HepG2 (cell line): ENCODE data around the gene DNAJC5.

Experiments
- CREB1 ChIP-seq, 2 experiments: fragments of 450-650 bp in 1 of 2; IDR thresholded peaks; 2 replicates each; pipeline ENCODE4 v1.6.1; 2016 to 2017; ENCODE audit warnings: control low read depth in 1 of 2, mild to moderate bottlenecking in 1 of 2, missing compliant biosample characterization in 1 of 2, missing genetic modification characterization in 1 of 2
- EZH2 ChIP-seq: conservative IDR thresholded peaks from 2 replicates; pipeline ENCODE4 v1.6.1; 2012; ENCODE audit warnings: mild to moderate bottlenecking, low read depth, low read length, moderate library complexity
- TAF1 ChIP-seq: sonication (generic); formaldehyde crosslinking; IDR thresholded peaks from 2 replicates; pipeline ENCODE4 v1.4.0; 2020; ENCODE audit warnings: missing genetic modification reagents
- ZNF878 ChIP-seq: sonication (generic); formaldehyde crosslinking; IDR thresholded peaks from 2 replicates; pipeline ENCODE4 v1.8.1; 2023; ENCODE audit warnings: mild to moderate bottlenecking, missing genetic modification reagents, moderate library complexity
- TF ChIP-seq, protein P1 (sequence below): sonication (generic); formaldehyde crosslinking; IDR thresholded peaks from 2 replicates; pipeline ENCODE4 v1.4.0; 2020; ENCODE audit warnings: missing genetic modification reagents, borderline replicate concordance
- TF ChIP-seq, protein P2 (sequence below): sonication (generic); formaldehyde crosslinking; IDR thresholded peaks from 2 replicates; pipeline ENCODE4 v1.5.0; 2020; ENCODE audit warnings: mild to moderate bottlenecking, missing genetic modification reagents, moderate library complexity

DNA sequence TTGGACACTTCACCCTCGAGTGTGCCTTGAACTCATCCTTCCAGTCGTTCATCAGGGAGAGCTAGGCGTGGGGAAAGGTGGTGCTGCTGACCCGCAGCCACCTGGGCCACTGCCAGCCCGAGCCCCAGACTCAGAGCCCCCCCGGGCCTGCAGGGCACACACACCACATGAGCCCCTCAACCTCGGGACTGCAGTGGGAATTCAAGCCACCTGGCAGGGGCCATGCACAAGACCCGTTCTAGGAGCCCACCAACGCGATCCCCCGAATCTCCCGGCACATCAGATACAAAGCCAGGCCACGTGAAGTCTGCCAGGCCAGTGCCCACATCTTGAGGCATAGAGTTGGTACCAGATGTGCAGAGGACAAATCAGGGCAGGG lies 72.0 kb downstream of the DNAJC5 start:
- TF ChIP-seq, protein P1, sequence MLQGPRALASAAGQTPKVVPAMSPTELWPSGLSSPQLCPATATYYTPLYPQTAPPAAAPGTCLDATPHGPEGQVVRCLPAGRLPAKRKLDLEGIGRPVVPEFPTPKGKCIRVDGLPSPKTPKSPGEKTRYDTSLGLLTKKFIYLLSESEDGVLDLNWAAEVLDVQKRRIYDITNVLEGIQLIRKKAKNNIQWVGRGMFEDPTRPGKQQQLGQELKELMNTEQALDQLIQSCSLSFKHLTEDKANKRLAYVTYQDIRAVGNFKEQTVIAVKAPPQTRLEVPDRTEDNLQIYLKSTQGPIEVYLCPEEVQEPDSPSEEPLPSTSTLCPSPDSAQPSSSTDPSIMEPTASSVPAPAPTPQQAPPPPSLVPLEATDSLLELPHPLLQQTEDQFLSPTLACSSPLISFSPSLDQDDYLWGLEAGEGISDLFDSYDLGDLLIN (CRISPR knock-in tag): no peak
- TF ChIP-seq TAF1 (CRISPR knock-in tag) (no peak), ZNF878 (no peak), CREB1 (IDR thresholded peaks at IDR 0.05) (no peak), CREB1 (CRISPR knock-in tag; IDR thresholded peaks at IDR 0.05) (no peak), EZH2 (no peak)
- TF ChIP-seq, protein P2, sequence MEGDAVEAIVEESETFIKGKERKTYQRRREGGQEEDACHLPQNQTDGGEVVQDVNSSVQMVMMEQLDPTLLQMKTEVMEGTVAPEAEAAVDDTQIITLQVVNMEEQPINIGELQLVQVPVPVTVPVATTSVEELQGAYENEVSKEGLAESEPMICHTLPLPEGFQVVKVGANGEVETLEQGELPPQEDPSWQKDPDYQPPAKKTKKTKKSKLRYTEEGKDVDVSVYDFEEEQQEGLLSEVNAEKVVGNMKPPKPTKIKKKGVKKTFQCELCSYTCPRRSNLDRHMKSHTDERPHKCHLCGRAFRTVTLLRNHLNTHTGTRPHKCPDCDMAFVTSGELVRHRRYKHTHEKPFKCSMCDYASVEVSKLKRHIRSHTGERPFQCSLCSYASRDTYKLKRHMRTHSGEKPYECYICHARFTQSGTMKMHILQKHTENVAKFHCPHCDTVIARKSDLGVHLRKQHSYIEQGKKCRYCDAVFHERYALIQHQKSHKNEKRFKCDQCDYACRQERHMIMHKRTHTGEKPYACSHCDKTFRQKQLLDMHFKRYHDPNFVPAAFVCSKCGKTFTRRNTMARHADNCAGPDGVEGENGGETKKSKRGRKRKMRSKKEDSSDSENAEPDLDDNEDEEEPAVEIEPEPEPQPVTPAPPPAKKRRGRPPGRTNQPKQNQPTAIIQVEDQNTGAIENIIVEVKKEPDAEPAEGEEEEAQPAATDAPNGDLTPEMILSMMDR (CRISPR knock-in tag): no peak
